GM19035 (cell line): ENCODE data around the gene TSC22D2.
"Not testable (repeated sequence)": the region's sequence is repeated elsewhere in the genome, so short reads cannot be mapped to it uniquely, and the experiment has no call there.

Experiments used
- ATAC-seq: cut with Tn5 transposase; IDR thresholded peaks from one replicate; pipeline ENCODE4 v1.9.1; 2021; ENCODE audit not compliant: unreplicated experiment

Gene TSC22D2

DNA sequence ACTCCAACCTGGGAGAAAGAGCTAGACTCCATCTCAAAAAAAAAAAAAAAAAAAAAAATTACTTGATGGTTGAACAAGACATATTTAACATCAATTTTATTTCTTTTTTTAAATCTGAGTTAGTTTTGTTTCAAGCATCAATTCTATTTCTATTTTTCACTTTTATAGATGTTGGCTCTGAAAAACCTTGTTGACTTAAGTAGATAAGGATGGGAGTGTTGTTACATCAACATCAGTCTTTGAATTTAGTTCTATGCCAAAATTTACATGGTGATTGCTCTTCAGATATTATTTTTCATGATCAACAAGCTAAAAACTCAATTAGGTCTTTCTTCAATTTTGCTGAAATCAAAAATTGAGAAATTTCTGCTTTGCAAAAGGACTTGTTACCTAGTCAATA, 71.3 kb downstream of the TSC22D2 start:
- no peak for ATAC-seq

DNA sequence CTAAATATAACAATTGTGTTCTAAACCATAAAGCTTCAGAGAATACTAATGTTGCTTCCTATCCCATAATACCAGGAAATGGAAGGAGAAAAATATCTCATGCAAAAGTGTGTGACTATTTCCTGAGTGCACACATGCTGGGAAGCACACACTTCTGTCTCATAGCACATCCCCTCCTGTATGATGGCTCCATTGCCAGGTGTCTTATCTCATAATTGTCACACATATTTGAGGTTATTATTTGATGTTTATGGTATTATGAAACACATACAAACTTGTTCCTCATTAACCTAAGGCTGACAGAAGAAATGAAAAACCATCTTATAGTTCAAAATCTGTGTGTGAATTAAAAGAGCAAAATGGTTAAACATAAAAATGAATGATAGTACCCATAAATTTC, 72.8 kb downstream of the TSC22D2 start:
- no peak for ATAC-seq

DNA sequence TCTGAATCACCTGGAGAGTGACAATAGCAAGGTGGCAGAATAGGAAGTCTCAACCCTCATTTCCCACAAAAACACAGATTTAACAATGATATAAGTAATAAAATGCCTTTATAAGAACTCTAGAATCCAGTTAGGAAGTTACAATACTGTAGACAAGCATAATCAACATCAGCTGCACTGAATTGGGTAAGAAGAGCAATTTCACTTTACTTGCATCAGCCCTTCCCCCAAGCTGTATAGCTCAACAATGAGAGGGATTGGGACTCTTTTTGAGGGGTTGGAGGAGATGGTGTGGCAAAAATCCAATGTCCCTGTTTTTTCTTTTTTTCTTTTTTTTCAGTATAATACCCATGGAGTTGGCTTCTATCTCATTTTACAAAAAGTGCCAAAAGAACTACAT, 75.1 kb downstream of the TSC22D2 start:
- ATAC-seq = no peak

DNA sequence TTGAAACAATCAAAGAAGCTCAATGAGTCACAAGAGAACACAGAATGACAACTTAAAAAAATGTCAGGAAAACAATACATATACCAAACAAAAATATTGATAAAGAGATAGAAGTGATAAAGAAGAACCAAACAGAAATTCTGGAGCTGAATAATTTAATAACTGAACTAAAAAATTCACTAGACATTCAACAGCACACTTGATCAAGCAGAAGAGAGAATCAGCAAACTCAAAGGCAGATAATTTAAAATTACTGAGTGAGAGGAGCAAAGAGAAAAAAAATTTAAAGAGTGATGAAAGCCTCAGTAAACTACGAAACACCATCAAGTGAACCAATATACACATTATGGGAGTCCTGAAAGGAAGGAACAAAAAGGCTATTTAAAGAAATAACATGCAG, 76.3 kb downstream of the TSC22D2 start:
- ATAC-seq = no peak

DNA sequence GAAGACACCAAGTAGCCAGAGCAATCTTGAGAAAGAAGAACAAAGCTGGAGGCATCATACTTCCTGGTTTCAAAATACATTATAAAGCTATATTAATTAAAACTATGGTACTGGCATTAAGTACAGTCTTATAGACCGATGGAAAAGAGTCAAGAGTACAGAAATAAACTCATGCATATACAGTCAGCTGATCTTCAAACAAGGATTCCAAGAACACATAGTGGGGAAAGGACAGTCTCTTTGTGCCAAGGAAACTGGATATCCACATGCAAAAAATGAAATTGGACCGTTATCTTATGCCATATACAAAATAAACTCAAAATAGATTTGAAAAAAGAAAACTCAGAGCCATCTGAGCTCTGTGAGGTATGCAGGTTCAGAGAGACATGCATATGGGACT, 80.8 kb downstream of the TSC22D2 start:
- no peak for ATAC-seq

DNA sequence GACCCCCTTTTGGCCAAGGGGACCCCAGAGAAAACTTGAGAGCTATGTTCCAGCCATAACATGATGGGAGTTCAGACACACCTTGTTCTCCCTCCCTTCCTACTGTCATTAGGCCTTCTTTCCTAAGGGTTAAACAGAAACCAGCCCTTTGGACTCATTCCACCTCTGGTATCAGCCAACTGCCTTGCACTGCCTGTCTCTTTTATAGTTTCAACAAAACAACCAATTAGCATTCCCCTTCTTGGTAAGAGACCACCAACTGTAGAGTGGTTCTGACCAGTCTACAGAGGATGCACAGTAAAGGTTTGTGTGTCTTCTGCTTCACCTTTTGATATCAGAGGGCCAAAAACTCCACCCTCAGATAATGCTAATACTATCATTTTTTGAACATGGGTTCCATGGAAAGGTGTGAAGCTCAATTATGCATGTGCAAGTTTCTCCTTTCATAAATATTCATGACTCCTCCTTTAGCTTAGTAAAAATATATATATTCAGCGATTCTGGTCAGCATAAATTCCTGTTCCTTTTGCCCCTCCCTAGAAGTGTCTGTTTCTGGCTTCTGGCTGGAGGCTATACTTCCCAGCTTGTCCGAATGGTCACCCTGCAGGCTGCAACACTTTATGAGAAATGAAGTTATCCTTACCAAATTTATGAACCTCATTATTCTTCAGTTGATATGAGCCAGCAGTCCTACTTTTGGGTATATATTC, 82.3 kb downstream of the TSC22D2 start:
- no peak for ATAC-seq

DNA sequence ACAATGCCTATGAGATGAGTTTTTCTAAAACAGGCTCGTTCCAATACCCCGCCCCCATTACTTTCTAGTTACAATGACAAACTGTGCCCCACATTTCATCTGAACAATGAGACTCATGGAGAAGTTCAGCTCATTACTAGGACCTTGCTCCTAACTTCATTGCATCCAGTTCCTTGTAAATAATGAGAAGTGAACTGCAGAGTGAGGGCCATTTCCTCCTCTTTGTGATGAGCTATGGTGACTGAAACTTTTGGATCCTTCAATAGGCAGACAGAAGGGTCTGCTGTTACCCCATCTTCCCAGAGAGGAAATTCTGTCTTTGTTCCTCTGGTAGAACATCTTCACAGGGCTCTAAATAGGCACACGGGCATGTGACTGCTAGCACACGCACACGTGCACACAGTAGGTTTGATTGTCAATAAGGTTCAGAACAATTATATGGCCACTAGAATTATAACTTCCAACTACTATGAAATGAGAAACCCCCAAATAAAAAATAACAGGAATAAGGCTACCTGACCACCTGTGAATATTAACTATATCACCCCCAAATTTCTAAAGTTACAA, 86.4 kb downstream of the TSC22D2 start:
- no peak for ATAC-seq

DNA sequence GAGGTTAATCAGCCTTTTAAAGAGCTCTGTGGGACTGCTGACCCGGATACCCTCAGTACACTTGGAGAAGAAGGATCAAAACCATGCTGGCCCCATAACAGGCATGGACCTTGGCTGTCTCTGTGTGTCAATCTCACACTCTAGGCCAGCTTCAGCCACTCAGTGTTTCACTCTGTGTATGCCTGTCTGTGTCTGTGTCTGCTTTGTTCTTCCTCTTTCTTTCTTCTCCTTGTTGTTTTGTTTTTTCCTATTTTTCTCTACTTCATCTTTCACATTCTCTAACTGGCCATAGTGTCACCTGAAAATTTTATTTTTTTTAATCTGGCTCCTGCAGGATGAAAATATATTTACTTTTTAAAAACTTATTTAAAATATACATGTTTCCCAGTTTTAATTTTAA, 87.1 kb downstream of the TSC22D2 start:
- ATAC-seq = no peak

DNA sequence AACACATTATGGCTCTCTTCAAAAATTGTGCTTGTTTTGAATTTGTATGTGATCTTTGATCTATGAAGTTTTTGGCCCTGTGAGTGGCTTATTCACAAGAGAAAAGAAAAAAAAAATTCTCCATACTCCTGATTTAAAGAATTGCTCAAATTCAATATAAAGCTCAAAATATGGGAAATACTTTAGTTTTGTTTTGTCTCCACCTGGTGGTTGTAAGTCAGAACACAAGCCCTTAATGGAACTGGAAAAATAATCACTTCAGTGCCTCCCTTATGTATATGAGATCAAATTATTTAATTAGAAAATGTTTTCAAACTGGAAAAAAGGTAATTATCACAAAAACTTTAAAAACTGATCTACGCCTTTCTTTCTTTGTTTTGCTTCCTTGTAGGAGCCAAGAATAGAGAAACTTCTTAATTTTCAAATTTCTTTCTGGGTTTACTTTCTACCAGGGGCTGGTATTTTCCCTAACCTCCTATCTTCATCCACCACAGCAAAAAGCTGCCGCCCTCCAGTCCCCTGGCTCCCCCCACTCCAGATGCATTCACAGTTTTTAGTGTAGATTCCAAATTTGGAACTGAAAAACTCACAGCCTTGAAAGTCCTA, 87.6 kb downstream of the TSC22D2 start:
- no peak for ATAC-seq

DNA sequence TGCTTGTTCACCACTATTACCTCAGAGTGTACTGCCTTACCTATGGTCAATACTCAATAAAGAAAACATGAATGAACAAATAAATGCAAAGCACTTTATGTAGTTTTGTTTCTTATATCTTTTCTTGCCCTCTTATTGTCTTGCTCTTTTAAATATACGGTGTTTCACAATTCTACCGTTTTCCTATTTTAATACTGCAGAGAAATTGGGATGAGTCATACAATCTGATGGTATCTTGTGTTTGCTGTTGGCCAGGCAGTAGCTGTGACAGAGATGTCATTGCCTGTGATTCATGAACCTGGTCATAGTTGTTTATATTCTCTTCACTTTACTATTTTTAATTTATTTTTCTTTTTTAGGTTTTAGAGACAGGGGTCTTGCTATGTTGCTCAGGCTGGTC, 89.9 kb downstream of the TSC22D2 start:
- no peak for ATAC-seq

DNA sequence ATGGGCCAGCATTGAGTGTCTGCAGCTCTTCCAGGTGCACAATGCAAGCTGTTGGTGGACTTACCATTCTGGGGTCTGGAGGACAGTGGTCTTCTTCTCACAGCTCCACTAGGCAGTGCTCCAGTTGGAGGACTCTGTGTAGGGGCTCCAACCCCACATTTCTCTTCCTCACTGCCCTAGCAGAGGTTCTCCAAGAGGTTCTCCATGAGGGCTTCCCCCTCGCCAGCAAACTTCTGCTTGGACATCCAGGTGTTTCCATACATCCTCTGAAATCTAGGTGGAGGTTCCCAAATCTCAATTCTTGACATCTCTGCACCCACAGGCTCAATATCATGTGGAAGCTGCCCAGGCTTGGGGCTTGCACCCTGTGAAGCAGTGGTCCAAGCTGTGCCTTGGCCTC, 92.9 kb downstream of the TSC22D2 start:
- not testable (repeated sequence) for ATAC-seq

DNA sequence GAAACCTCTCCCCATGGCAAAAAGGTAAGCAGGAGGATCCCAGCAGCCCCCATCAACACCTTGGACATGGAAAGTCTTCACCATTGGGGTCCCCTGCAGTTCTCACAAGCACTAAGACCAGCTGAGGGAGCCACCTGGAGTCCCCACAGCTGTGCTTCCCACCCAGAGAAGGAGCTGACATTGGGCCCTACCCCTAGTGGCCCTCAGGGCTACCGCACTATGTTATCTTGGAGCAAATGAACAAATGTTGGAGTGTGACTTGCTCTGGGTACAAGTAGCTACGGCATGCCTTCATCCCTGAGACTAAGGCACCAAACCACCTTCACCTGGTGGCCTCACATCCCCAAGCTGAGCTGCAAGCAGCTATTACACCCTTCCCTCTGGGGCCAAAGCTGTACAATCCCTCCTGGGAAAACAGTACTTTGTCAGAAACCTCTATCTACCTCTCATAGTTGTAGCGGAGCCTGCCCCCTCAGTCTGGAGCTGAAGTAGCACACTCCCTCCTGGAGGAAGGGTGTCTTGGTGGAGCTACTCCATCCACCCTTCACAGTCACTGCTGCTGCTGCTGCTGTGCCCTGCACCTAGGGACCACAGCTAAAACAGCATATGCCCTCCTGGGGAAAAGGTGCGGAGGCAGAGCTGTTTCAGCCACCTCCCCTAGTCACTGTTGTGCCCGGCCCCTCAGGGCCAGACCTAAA, 95.5 kb downstream of the TSC22D2 start:
- ATAC-seq = no peak

DNA sequence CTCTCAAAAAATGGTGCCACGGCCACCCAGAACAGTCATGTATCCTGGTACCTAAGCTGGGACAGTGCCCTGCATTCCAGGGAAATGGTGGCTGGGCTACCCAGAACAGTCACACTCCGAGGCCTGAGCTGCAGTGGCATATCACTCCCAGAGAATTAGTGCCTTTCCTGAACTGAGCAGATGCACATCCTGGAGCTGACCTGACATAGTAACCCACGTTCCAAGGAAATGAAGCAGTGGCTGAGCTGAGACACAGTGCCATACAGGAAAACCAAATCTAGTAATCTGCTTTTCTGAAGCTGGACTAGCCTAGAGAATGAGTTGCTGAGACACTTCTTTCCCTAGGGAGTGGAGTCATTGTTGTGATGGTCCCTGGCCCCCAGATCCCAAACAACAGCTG, 96.4 kb downstream of the TSC22D2 start:
- no peak for ATAC-seq

DNA sequence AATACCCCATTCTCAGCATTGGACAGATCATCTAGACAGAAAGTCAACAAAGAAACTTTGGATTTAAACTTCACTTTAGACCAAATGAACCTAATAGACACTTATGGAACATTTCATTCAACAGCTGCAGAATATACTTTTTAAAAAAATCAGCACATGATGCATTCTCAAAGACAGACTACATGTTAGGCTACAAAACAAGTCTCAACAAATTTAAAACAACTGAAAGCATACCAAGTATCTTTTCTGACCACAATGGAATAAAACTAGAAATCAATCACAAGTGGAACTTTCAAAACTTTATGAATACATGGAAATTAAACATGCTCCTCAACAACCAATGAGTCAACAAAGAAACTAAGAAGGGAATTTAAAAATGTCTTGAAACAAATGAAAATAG, 100.3 kb downstream of the TSC22D2 start:
- no peak for ATAC-seq

DNA sequence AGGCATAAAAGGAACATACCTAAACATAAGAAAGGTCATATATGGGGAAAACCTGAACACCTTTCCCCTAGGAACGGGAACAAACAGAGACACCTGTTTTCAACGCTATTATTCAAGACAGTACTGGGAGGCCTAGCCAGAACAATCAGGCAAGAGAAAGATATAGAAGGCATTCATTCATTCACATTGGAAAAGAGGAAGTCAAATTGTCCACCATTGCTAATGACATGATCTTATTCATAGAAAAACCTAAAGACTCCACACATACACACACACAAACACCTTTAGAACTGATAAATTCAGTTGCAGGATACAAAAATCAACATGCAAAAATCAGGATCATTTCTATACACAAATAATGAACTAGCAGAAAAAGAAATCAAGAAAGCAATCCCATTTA, 101.7 kb downstream of the TSC22D2 start:
- no peak for ATAC-seq

DNA sequence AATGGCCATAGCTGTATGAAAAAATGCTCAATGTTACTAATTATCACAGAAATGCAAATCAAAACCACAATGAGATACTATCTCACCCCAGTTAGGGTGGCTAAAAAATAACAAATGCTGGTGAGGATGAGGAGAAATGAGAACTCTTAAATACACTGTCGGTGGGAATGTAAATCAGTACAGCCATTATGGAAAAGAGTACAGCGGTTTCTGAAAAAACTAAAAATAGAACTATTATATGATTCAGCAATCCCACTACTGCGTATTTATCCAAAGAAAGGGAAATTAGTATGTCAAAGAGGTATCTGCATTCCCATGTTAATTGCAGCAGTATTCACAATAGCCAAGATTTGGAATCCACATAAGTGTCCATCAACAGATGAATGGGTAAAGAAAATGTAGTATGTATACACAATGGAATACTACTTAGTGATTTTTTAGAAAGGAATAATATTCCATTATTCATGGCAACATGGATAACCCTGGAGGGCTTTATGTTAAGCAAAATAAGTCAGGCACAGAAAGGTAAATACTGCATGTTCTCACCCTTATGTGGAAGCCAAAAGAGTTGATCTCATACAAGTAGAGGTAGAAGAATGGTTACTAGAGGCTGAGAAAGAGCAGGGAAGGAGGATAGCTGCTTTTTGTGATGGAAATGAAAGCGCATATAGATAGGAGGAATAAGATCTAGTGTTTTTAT, 103.2 kb downstream of the TSC22D2 start:
- ATAC-seq = no peak

DNA sequence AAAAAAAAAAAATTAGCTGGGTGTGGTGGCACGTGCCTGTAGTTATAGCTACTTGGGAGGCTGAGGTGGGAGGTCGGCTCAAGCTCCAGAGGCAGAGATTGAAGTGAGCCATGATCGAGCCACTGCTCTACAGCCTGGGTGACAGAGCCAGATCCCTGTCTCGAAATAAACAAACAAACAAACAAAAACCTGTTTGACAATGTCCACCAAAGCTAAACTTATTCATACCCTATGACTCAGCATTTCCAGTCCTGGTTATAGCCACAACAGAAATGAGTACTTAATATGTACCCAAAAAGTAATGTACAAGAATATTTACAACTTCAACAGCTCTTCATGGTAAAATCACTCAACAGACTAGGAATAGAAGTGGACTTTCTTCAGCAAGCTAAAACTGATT, 107.1 kb downstream of the TSC22D2 start:
- ATAC-seq = no peak
